HepG2 (cell line): Measurements from ENCODE around the gene STX12. TPM values are rescaled to one million over a fixed set of nuclear protein-coding genes. Genes with fewer than 3 reads are reported as not detected.
A peak's percentile ranks its signal among the peaks of the same experiment; 100 is the strongest.

Source experiments
- ATF5 ChIP-seq: sonication (generic); formaldehyde crosslinking; IDR thresholded peaks from 2 replicates; pipeline ENCODE4 v1.4.0; 2020; ENCODE audit warnings: mild to moderate bottlenecking, low read depth, missing genetic modification reagents
- KLF6 ChIP-seq: IDR thresholded peaks from 2 replicates; pipeline ENCODE4 v1.8.0; 2016; ENCODE audit warnings: missing biosample characterization, missing genetic modification reagents
- MIXL1 ChIP-seq: IDR thresholded peaks from 2 replicates; pipeline ENCODE4 v1.6.1; 2016
- PBX2 ChIP-seq: IDR thresholded peaks from 2 replicates; pipeline ENCODE4 v1.6.1; 2016; ENCODE audit warnings: control low read depth
- PITX1 ChIP-seq: sonication (generic); formaldehyde crosslinking; IDR thresholded peaks from 2 replicates; pipeline ENCODE4 v1.5.1; 2020; ENCODE audit warnings: mild to moderate bottlenecking, missing genetic modification reagents
- POLR2AphosphoS5 ChIP-seq: IDR thresholded peaks from 2 replicates; pipeline ENCODE4 v1.6.1; 2012; ENCODE audit warnings: low read depth, low read length
- SOX13 ChIP-seq, 3 experiments: fragments of 450-650 bp in 1 of 3; sonication (generic) in 1 of 3; formaldehyde crosslinking in 1 of 3; IDR thresholded peaks in 2 of 3; conservative IDR thresholded peaks in 1 of 3; 2 replicates each; pipeline versions ENCODE4 v1.5.0 to v1.6.1; 2016 to 2020; ENCODE audit warnings: antibody characterized with exemption in 1 of 3, mild to moderate bottlenecking in 1 of 3, missing compliant biosample characterization in 1 of 3, missing genetic modification reagents in 1 of 3, moderate library complexity in 1 of 3
- ZBED4 ChIP-seq: sonication (generic); formaldehyde crosslinking; IDR thresholded peaks from 2 replicates; pipeline ENCODE4 v1.4.0; 2020; ENCODE audit warnings: missing genetic modification reagents, borderline replicate concordance
- ZNF616 ChIP-seq: sonication (generic); formaldehyde crosslinking; IDR thresholded peaks from 2 replicates; pipeline ENCODE4 v1.5.0; 2020; ENCODE audit warnings: low read depth, mild to moderate bottlenecking, missing genetic modification reagents
- ZNF792 ChIP-seq: IDR thresholded peaks from 2 replicates; pipeline ENCODE4 v1.6.1; 2016
- polyA plus RNA-seq, 8 experiments: library from polyadenylated mRNA; depleted of rRNA in 3 of 8; stranded (reverse) in 7 of 8; unstranded in 1 of 8; fragments of >200 nt; fragmentation: Illumina TruSeq in 4 of 8; extraction: Trizol in 4 of 8; gene quantifications; 2 replicates each; pipeline versions ENCODE4 v1.2.1 to v1.2.3, GENCODE V29; 2011 to 2016; ENCODE audit warnings: low read depth in 4 of 8, missing spikeins in 1 of 8, mixed read lengths in 1 of 8; ENCODE audit not compliant: insufficient read depth in 1 of 8
- total RNA-seq, 5 experiments: library from RNA; depleted of rRNA; stranded (reverse); fragments of >200 nt; fragmentation: Illumina TruSeq; extraction: Trizol; gene quantifications; 2 replicates each; pipeline ENCODE4 v1.2.3, GENCODE V29; 2016; ENCODE audit warnings: low read depth in 1 of 5
- TF ChIP-seq, protein P1 (sequence below), 2 experiments: sonication (generic) in 1 of 2; formaldehyde crosslinking in 1 of 2; IDR thresholded peaks; 2 replicates each; pipeline versions ENCODE4 v1.4.0 to v1.6.1; 2016 to 2020; ENCODE audit warnings: borderline replicate concordance in 1 of 2, low read depth in 1 of 2, mild to moderate bottlenecking in 1 of 2, missing genetic modification reagents in 1 of 2
- TF ChIP-seq, protein P2 (sequence below): sonication (generic); formaldehyde crosslinking; IDR thresholded peaks from 2 replicates; pipeline ENCODE4 v1.5.1; 2020; ENCODE audit warnings: missing genetic modification reagents, mild to moderate bottlenecking, borderline replicate concordance

STX12 gene
- total and polyA plus RNA-seq, 2 of the 13 experiments (the other 11 are each of a cell fraction or from before 2014, with no cell fraction given): 9.0 to 19.7 TPM

GRCh38 chr1:27816921-27817630 is 44.1 kb downstream of the STX12 start (continued):
- TF ChIP-seq, protein P1, sequence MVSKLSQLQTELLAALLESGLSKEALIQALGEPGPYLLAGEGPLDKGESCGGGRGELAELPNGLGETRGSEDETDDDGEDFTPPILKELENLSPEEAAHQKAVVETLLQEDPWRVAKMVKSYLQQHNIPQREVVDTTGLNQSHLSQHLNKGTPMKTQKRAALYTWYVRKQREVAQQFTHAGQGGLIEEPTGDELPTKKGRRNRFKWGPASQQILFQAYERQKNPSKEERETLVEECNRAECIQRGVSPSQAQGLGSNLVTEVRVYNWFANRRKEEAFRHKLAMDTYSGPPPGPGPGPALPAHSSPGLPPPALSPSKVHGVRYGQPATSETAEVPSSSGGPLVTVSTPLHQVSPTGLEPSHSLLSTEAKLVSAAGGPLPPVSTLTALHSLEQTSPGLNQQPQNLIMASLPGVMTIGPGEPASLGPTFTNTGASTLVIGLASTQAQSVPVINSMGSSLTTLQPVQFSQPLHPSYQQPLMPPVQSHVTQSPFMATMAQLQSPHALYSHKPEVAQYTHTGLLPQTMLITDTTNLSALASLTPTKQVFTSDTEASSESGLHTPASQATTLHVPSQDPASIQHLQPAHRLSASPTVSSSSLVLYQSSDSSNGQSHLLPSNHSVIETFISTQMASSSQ (IDR thresholded peaks at IDR 0.05; ENCODE audit: low read depth): no peak
- TF ChIP-seq, protein P1 (CRISPR knock-in tag; IDR thresholded peaks at IDR 0.05; ENCODE audit: borderline replicate concordance): peak; percentile 37; the same call in 1 of the 2 replicates
- TF ChIP-seq KLF6: no peak
- TF ChIP-seq PITX1 (CRISPR knock-in tag): 0 out of 2 replicates have a peak, but pooled peaks have one; percentile 16
- TF ChIP-seq ATF5 (CRISPR knock-in tag): no peak
- TF ChIP-seq MIXL1: peak; percentile 17; the same call in 1 of the 2 replicates
- TF ChIP-seq ZNF792 (CRISPR knock-in tag): no peak
- no peak for TF ChIP-seq ZBED4 (CRISPR knock-in tag)
- TF ChIP-seq SOX13 (IDR thresholded peaks at IDR 0.05): no peak
- TF ChIP-seq SOX13 (CRISPR knock-in tag; conservative IDR thresholded peaks at IDR 0.05 in 1 of 2, IDR thresholded peaks at IDR 0.05 in 1 of 2): peak in 1 of 2 experiments; percentile 75; a peak in 2 of 4 replicates
- no peak for TF ChIP-seq PBX2 (CRISPR knock-in tag)
- TF ChIP-seq, protein P2, sequence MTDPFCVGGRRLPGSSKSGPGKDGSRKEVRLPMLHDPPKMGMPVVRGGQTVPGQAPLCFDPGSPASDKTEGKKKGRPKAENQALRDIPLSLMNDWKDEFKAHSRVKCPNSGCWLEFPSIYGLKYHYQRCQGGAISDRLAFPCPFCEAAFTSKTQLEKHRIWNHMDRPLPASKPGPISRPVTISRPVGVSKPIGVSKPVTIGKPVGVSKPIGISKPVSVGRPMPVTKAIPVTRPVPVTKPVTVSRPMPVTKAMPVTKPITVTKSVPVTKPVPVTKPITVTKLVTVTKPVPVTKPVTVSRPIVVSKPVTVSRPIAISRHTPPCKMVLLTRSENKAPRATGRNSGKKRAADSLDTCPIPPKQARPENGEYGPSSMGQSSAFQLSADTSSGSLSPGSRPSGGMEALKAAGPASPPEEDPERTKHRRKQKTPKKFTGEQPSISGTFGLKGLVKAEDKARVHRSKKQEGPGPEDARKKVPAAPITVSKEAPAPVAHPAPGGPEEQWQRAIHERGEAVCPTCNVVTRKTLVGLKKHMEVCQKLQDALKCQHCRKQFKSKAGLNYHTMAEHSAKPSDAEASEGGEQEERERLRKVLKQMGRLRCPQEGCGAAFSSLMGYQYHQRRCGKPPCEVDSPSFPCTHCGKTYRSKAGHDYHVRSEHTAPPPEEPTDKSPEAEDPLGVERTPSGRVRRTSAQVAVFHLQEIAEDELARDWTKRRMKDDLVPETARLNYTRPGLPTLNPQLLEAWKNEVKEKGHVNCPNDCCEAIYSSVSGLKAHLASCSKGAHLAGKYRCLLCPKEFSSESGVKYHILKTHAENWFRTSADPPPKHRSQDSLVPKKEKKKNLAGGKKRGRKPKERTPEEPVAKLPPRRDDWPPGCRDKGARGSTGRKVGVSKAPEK (CRISPR knock-in tag): no peak
- TF ChIP-seq ZNF616 (CRISPR knock-in tag): no peak
- no peak for TF ChIP-seq POLR2AphosphoS5
